HepG2 (cell line): ENCODE measurements around the gene USP32.

Experiments used
- CTCF ChIP-seq: sonication (generic); formaldehyde crosslinking; IDR thresholded peaks from 2 replicates; pipeline ENCODE4 v1.5.0; 2020; ENCODE audit warnings: mild to moderate bottlenecking, missing genetic modification reagents, moderate library complexity
- GABPA ChIP-seq, 2 experiments: IDR thresholded peaks; 2 replicates each; pipeline ENCODE4 v1.6.1; 2011 to 2016; ENCODE audit warnings: low read depth in 2 of 2, low read length in 1 of 2, missing biosample characterization in 1 of 2, missing genetic modification characterization in 1 of 2
- HIVEP1 ChIP-seq: sonication (generic); formaldehyde crosslinking; IDR thresholded peaks from 2 replicates; pipeline ENCODE4 v1.4.0; 2020; ENCODE audit warnings: mild to moderate bottlenecking, missing genetic modification reagents
- KDM4B ChIP-seq: sonication (generic); formaldehyde crosslinking; IDR thresholded peaks from 2 replicates; pipeline ENCODE4 v1.4.0; 2020; ENCODE audit warnings: missing genetic modification reagents
- THYN1 ChIP-seq: sonication (generic); formaldehyde crosslinking; IDR thresholded peaks from 2 replicates; pipeline ENCODE4 v1.8.1; 2023; ENCODE audit warnings: low read depth, mild to moderate bottlenecking, moderate library complexity, missing genetic modification reagents, borderline replicate concordance
- U2AF1 ChIP-seq: fragments of 200-400 bp; formaldehyde crosslinking; optimal IDR thresholded peaks from 2 replicates; pipeline ENCODE3; 2017; ENCODE audit warnings: mild to moderate bottlenecking, low read depth, low read length

- TF ChIP-seq HIVEP1 (CRISPR knock-in tag): no peak
- TF ChIP-seq CTCF: no peak
- TF ChIP-seq THYN1 (CRISPR knock-in tag): no peak
- no peak for TF ChIP-seq U2AF1
- no peak for TF ChIP-seq GABPA (IDR thresholded peaks at IDR 0.05; ENCODE audit: low read depth, low read length)
- TF ChIP-seq GABPA (CRISPR knock-in tag; IDR thresholded peaks at IDR 0.05; ENCODE audit: low read depth): no peak
- TF ChIP-seq KDM4B: no peak
Measured at GRCh38 chr17:60224064-60224463, 167.9 kb downstream of the USP32 start.
